Sigmoid colon (tissue), 7 donors: ENCODE data around the gene HCRT. TPM values are rescaled to one million over a fixed set of nuclear protein-coding genes. Genes with fewer than 3 reads are reported as not detected.

Experiments used
- DNase-seq: peaks from one replicate; pipeline ENCODE4 v3.0.0-alpha.2; 2019
- H3K27ac ChIP-seq, 4 donors: fragments of 200-600 bp; sonication (generic); one replicate each; pipeline ENCODE4 v1.5.1; 2016 to 2019; ENCODE audit warnings: mild to moderate bottlenecking in 1 of 4
- H3K27me3 ChIP-seq, 3 donors: fragments of 200-600 bp; sonication (generic); one replicate each; pipeline ENCODE4 v1.5.1; 2019; ENCODE audit warnings: mild to moderate bottlenecking in 1 of 3
- H3K36me3 ChIP-seq, 4 donors: fragments of 200-600 bp; sonication (generic); one replicate each; pipeline ENCODE4 v1.5.1; 2016 to 2019
- H3K4me1 ChIP-seq, 4 donors: fragments of 200-600 bp; sonication (generic); one replicate each; pipeline ENCODE4 v1.5.1; 2017 to 2019
- H3K4me3 ChIP-seq, 4 donors: fragments of 200-600 bp; sonication (generic); one replicate each; pipeline ENCODE4 v1.5.1; 2017 to 2019; ENCODE audit warnings: mild to moderate bottlenecking in 2 of 4, moderate library complexity in 1 of 4
- H3K9me3 ChIP-seq, 4 donors: fragments of 200-600 bp in 3 of 4; sonication (generic) in 3 of 4; one replicate each; pipeline versions ENCODE4 v1.5.1 to v1.6.1; 2013 to 2019
- EP300 ChIP-seq, 4 donors: sonication (generic); formaldehyde crosslinking; IDR thresholded peaks; one replicate each; pipeline ENCODE4 v1.6.1; 2017; ENCODE audit warnings: antibody characterized with exemption in 4 of 4
- POLR2A ChIP-seq, 2 donors: fragments of 450-650 bp; IDR thresholded peaks; one replicate each; pipeline ENCODE4 v1.6.1; 2016; ENCODE audit warnings: antibody characterized with exemption in 2 of 2, mild to moderate bottlenecking in 2 of 2, moderate library complexity in 2 of 2
- POLR2AphosphoS5 ChIP-seq, 4 donors: sonication (generic); formaldehyde crosslinking; IDR thresholded peaks; one replicate each; pipeline ENCODE4 v1.6.1; 2017; ENCODE audit warnings: antibody characterized with exemption in 4 of 4
- WGBS, 2 donors: extraction: QIAGEN DNeasy Blood & Tissue Kit; methylation state at CpG; one replicate each; pipeline ENCODE4 v1.1.7; 2013; 5-methylcytosine and 5-hydroxymethylcytosine counted together
- intact Hi-C: fragments of 100-400 bp; cut with DNase I; formaldehyde crosslinking; loops from one replicate; pipeline ENCODE4 v1.15.1; 2023
- polyA plus RNA-seq, 3 donors: library from polyadenylated mRNA; stranded (reverse); fragments of 200-250 nt; gene quantifications; one replicate each; pipeline ENCODE4 v1.2.3, GENCODE V29; 2013
- total RNA-seq, 4 donors: library from RNA; depleted of rRNA; stranded (reverse); fragments of >200 nt; gene quantifications; one replicate each; pipeline ENCODE4 v1.1.0, GENCODE V29; 2016
- TF ChIP-seq, protein P1 (sequence below), 4 experiments: fragments of 450-650 bp in 3 of 4; fragments of 200-600 bp in 1 of 4; IDR thresholded peaks; one replicate each; pipeline ENCODE4 v1.5.1; 2016 to 2019; ENCODE audit warnings: antibody characterized with exemption in 4 of 4, mild to moderate bottlenecking in 3 of 4, moderate library complexity in 2 of 4
- donor health status: healthy with polysubstance abuse.
- donor health status: Bipolar disorder and iron deficiency.
- donor health status: healthy.

HCRT gene
- total and polyA plus RNA-seq, 7 donors = not detected

DNA sequence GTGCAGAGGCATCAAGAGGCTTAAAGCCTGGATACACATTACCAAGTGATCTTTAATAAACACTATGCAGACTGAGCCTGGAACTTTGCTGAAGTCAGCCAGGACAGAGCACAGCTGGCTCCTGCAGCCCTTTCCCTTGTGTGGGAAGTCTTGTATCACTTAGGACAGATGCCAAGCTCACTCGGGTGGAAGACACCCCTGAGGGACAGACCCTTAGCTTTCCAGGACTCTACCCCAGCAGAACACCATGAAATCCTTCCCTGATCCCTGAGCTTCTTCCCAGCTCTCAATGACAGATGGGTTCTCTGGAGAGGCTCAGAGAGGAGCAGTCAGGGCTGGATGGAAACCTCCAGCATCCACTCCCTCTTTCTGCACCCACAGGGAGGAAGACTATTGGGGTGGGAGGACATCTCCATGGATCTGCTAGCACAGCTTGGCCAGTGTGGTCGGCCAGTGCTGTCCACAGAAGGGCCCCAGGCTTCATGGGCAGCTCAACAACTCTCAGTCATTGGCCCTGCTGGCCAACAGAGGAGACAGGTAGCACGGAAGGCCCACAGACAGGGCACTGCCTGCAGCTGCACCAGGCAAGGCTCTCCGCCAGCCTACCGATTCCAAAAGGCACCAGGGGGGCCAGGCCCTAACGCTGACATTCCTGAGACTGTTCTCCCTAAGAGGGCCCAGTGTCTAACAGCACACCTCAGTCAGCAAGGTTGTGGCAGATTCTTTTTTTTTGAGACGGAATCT lies 46.3 kb downstream of the HCRT start:
- H3K4me1 ChIP-seq = peaks cover 0 to 64% (median 41%) of the 10 kb centered on the region in 4 donors
- H3K27ac ChIP-seq = peak overlapping the region in 2 of 4 donors; percentile 35 to 41
- 81 to 89% methylated on average over 7 of the region's 7 CpGs for WGBS, 2 donors
- H3K9me3 ChIP-seq = no peaks in the 10 kb centered on the region
- DNase-seq = no peak
- H3K4me3 ChIP-seq = no peak overlapping the region
- peaks cover 0 to 32% (median 1%) of the 10 kb centered on the region in 4 donors for H3K36me3 ChIP-seq
- no peaks in the 10 kb centered on the region for H3K27me3 ChIP-seq
- intact Hi-C loops = no loop called here
- TF ChIP-seq POLR2AphosphoS5 (IDR thresholded peaks at IDR 0.05) (no peak), POLR2A (IDR thresholded peaks at IDR 0.05) (no peak), EP300 (IDR thresholded peaks at IDR 0.05) (no peak)
- TF ChIP-seq, protein P1, sequence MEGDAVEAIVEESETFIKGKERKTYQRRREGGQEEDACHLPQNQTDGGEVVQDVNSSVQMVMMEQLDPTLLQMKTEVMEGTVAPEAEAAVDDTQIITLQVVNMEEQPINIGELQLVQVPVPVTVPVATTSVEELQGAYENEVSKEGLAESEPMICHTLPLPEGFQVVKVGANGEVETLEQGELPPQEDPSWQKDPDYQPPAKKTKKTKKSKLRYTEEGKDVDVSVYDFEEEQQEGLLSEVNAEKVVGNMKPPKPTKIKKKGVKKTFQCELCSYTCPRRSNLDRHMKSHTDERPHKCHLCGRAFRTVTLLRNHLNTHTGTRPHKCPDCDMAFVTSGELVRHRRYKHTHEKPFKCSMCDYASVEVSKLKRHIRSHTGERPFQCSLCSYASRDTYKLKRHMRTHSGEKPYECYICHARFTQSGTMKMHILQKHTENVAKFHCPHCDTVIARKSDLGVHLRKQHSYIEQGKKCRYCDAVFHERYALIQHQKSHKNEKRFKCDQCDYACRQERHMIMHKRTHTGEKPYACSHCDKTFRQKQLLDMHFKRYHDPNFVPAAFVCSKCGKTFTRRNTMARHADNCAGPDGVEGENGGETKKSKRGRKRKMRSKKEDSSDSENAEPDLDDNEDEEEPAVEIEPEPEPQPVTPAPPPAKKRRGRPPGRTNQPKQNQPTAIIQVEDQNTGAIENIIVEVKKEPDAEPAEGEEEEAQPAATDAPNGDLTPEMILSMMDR (IDR thresholded peaks at IDR 0.05) = no peak

DNA sequence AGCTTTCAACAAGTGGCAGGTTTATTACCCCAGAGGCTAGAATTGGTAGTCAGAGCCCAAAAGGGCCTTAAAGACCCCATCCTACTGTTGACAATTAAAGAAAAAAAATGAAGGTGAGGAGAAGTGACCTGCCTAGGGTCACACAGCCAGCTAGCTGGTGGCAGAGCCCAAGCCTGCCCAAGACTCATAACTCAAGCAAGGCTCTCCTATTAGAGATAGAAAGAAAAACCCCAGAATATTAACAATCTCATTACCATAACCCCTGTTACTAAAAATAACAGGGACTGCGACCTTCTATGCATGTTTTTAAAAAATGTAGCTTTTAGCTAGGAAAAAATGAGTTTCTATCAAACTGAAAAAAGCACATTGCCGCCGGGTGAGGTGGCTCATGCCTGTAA lies 48.6 kb downstream of the HCRT start:
- Histone ChIP-seq H3K9me3 (no peaks in the 10 kb centered on the region), H3K27me3 (no peaks in the 10 kb centered on the region), H3K4me3 (no peak overlapping the region), H3K36me3 (peaks cover 0 to 28% (median 0%) of the 10 kb centered on the region in 4 donors), H3K27ac (peak overlapping the region; percentile 45 to 66 (median 50)), H3K4me1 (peaks cover 0 to 72% (median 45%) of the 10 kb centered on the region in 4 donors)
- 72 to 80% methylated on average over 3 of the region's 3 CpGs for WGBS, 2 donors
- intact Hi-C loops = no loop called here
- TF ChIP-seq POLR2A (IDR thresholded peaks at IDR 0.05) = no peak
- TF ChIP-seq, protein P1 (IDR thresholded peaks at IDR 0.05) = no peak
- TF ChIP-seq POLR2AphosphoS5 (IDR thresholded peaks at IDR 0.05) = no peak
- TF ChIP-seq EP300 (IDR thresholded peaks at IDR 0.05) = no peak
- DNase-seq = no peak

DNA sequence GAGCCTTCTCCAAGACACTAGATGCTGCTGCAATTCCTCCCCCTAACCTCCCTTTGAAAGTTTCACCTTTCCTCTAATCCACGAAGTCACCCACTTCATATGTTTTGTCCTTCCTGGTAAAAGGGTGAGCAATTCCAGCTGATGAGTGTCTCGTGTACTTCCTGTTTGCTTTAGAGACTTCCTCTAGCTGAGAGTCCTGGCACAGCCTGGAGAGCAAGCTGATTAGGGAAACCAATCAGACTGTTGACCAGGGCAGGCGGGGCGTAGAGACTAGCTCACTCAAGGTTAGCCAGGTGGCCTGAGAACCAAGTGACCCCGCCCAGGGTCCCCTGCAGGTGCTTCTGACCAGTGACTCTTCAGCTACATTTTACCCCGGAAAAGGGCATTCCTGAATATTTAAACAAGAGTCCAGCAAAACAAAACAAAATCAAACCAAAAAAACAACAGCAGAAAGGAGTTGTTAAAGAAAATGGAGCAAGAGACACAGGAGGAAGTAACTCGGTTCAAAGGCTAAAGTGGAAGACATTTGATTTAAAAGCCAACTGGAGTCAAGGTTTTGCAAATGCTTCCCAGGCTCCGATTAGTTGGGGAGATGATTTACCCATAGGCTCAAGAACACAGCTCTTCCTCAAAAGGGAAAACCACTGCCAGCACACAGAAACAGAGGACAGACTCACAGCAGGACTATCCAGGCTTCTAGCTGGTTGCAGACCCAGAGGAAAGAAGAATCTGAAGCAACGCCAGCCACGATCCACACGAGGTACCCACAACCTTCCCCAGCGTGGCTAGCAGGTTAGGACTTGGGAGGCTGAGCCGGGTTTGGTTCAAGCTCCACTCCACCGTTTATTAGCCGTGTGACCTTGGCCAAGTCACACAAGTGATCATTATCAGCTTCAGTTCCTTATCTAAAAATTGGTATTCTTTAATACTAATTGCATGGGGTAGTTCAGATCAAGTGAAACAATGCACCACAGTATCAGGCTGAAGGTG lies 49.3 kb downstream of the HCRT start:
- peaks cover 0 to 71% (median 48%) of the 10 kb centered on the region in 4 donors for H3K4me1 ChIP-seq
- no peaks in the 10 kb centered on the region for H3K9me3 ChIP-seq
- no peaks in the 10 kb centered on the region for H3K27me3 ChIP-seq
- intact Hi-C loops = no loop called here
- peaks cover 0 to 21% (median 0%) of the 10 kb centered on the region in 4 donors for H3K36me3 ChIP-seq
- peak; percentile 78 for DNase-seq
- WGBS, 2 donors = 13 to 51% methylated on average over 15 of the region's 15 CpGs
- no peak overlapping the region for H3K4me3 ChIP-seq
- no peak for TF ChIP-seq EP300 (IDR thresholded peaks at IDR 0.05)
- peak in 3 of 4 donors; percentile 25 to 67 (median 35) for TF ChIP-seq POLR2AphosphoS5 (IDR thresholded peaks at IDR 0.05)
- peak overlapping the region; percentile 45 to 66 (median 50) for H3K27ac ChIP-seq

DNA sequence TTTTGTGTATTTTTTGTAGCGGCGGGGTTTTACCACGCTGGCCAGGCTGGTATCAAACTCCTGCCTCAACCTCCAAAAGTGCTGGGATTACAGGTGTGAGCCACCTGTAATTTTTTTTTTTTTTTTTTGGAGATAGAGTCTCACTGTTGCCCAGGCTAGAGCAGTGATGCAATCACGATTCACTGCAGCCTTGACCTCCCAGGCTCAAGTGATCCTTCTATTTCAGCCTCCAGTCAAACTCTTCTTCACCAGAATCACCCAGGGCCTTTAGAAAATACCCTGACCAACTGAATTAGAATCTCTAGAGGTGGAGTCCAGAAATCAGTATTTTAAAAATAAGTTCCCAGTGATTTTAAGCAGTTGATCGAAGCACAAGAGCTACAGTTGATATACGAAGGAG lies 50.1 kb downstream of the HCRT start:
- Histone ChIP-seq H3K27ac (peak overlapping the region; percentile 45 to 66 (median 50)), H3K36me3 (peaks cover 0 to 21% (median 2%) of the 10 kb centered on the region in 4 donors), H3K9me3 (no peaks in the 10 kb centered on the region), H3K4me3 (no peak overlapping the region), H3K4me1 (peaks cover 0 to 76% (median 51%) of the 10 kb centered on the region in 4 donors), H3K27me3 (no peaks in the 10 kb centered on the region)
- 59 to 87% methylated on average over 6 of the region's 6 CpGs for WGBS, 2 donors
- DNase-seq = no peak
- TF ChIP-seq, protein P1 (IDR thresholded peaks at IDR 0.05) = no peak
- TF ChIP-seq POLR2AphosphoS5 (IDR thresholded peaks at IDR 0.05) (no peak), POLR2A (IDR thresholded peaks at IDR 0.05) (no peak)
- intact Hi-C loops = no loop called here

Other genes with a start within 250 kb of the HCRT start
- 10 to 100 TPM; 52.0 to 71.3 (median 65.2) TPM for gene CNP, start 218.7 kb downstream of the HCRT start, total RNA-seq
- 10 to 100 TPM; 24.0 to 48.0 (median 25.2) TPM for gene CNP, start 218.7 kb downstream of the HCRT start, polyA plus RNA-seq
- gene DNAJC7, start 168.0 kb downstream of the HCRT start, total RNA-seq = 10 to 100 TPM; 46.7 to 57.1 (median 49.6) TPM
- 10 to 100 TPM; 90.1 to 91.6 (median 90.1) TPM for gene DNAJC7, start 168.0 kb downstream of the HCRT start, polyA plus RNA-seq
- 10 to 100 TPM; 28.5 to 35.4 (median 30.8) TPM for gene NKIRAS2, start 165.4 kb downstream of the HCRT start, total RNA-seq
- gene NKIRAS2, start 165.4 kb downstream of the HCRT start, polyA plus RNA-seq = 10 to 100 TPM; 32.6 to 34.8 (median 34.2) TPM
- gene C17orf113, start 134.9 kb downstream of the HCRT start, total RNA-seq = under 1 TPM; 0.27 to 0.71 (median 0.39) TPM
- under 1 TPM; 0.23 to 0.66 (median 0.60) TPM for gene C17orf113, start 134.9 kb downstream of the HCRT start, polyA plus RNA-seq
- under 1 TPM in 1 of 4 donors, not detected in 3; 0.33 TPM for gene ZNF385C, start 87.0 kb downstream of the HCRT start, total RNA-seq
- under 1 TPM in 2 of 3 donors, not detected in 1; 0.42 to 0.60 TPM for gene ZNF385C, start 87.0 kb downstream of the HCRT start, polyA plus RNA-seq
- gene DHX58, start 72.7 kb downstream of the HCRT start, total RNA-seq = 10 to 100 TPM in 3 of 4 donors, 1 to 10 TPM in 1; 8.9 to 16.3 (median 14.6) TPM
- 10 to 100 TPM in 1 of 3 donors, 1 to 10 TPM in 2; 4.4 to 19.0 (median 6.6) TPM for gene DHX58, start 72.7 kb downstream of the HCRT start, polyA plus RNA-seq
- gene KAT2A, start 64.1 kb downstream of the HCRT start, total RNA-seq = 10 to 100 TPM; 20.0 to 95.8 (median 26.0) TPM
- 10 to 100 TPM in 1 of 3 donors, 1 to 10 TPM in 2; 6.9 to 45.2 (median 9.6) TPM for gene KAT2A, start 64.1 kb downstream of the HCRT start, polyA plus RNA-seq
- gene HSPB9, start 62.6 kb downstream of the HCRT start, total RNA-seq = under 1 TPM in 3 of 4 donors, not detected in 1; 0.27 to 0.83 (median 0.49) TPM
- under 1 TPM in 1 of 3 donors, not detected in 2; 0.10 TPM for gene HSPB9, start 62.6 kb downstream of the HCRT start, polyA plus RNA-seq
- 100 to 1,000 TPM in 2 of 4 donors, 10 to 100 TPM in 2; 75.9 to 104 (median 93.1) TPM for gene RAB5C, start 30.5 kb downstream of the HCRT start, total RNA-seq
- 100 to 1,000 TPM; 182 to 303 (median 213) TPM for gene RAB5C, start 30.5 kb downstream of the HCRT start, polyA plus RNA-seq
- gene KCNH4, start 4.3 kb downstream of the HCRT start, total RNA-seq = not detected
- under 1 TPM in 1 of 3 donors, not detected in 2; 0.25 TPM for gene KCNH4, start 4.3 kb downstream of the HCRT start, polyA plus RNA-seq
- gene GHDC, start 9.0 kb upstream of the HCRT start, total RNA-seq = 10 to 100 TPM; 32.1 to 76.0 (median 42.4) TPM
- gene GHDC, start 9.0 kb upstream of the HCRT start, polyA plus RNA-seq = 10 to 100 TPM in 1 of 3 donors, 1 to 10 TPM in 2; 5.8 to 25.8 (median 7.2) TPM
- gene STAT5B, start 90.9 kb upstream of the HCRT start, total RNA-seq = 100 to 1,000 TPM in 1 of 4 donors, 10 to 100 TPM in 3; 93.5 to 117 (median 98.4) TPM
- 10 to 100 TPM; 11.3 to 37.5 (median 13.2) TPM for gene STAT5B, start 90.9 kb upstream of the HCRT start, polyA plus RNA-seq
- 10 to 100 TPM; 57.2 to 91.0 (median 80.8) TPM for gene STAT5A, start 103.0 kb upstream of the HCRT start, total RNA-seq
- 10 to 100 TPM in 2 of 3 donors, 1 to 10 TPM in 1; 7.4 to 39.2 (median 13.2) TPM for gene STAT5A, start 103.0 kb upstream of the HCRT start, polyA plus RNA-seq
- 100 to 1,000 TPM in 3 of 4 donors, 10 to 100 TPM in 1; 87.4 to 230 (median 129) TPM for gene STAT3, start 203.0 kb upstream of the HCRT start, total RNA-seq
- gene STAT3, start 203.0 kb upstream of the HCRT start, polyA plus RNA-seq = 100 to 1,000 TPM in 1 of 3 donors, 10 to 100 TPM in 2; 43.8 to 135 (median 55.7) TPM
- 100 to 1,000 TPM; 231 to 519 (median 409) TPM for gene CAVIN1, start 237.8 kb upstream of the HCRT start, total RNA-seq
- 10 to 100 TPM; 11.8 to 88.9 (median 50.1) TPM for gene CAVIN1, start 237.8 kb upstream of the HCRT start, polyA plus RNA-seq